H1 (cell line): ENCODE measurements around the gene CADM1. TPM values are rescaled to one million over a fixed set of nuclear protein-coding genes. Genes with fewer than 3 reads are reported as not detected.
A peak's percentile ranks its signal among the peaks of the same experiment; 100 is the strongest.

Experiments
- CTCF ChIA-PET: fragments of 300-600 bp; sonication (Branson Sonifier 250); formaldehyde crosslinking; loops from one replicate; lab custom pipeline; 2021; ENCODE audit not compliant: partially characterized antibody; lab: Charles Lee
- POLR2A ChIA-PET: fragments of 300-600 bp; sonication (Branson Sonifier 250); formaldehyde crosslinking; loops from one replicate; lab custom pipeline; 2021; ENCODE audit warnings: inconsistent platforms; ENCODE audit not compliant: partially characterized antibody; lab: Charles Lee
- DNase-seq, 2 experiments: peaks; one replicate each; pipeline versions ENCODE4 v3.0.0 to v3.0.0-alpha.2; 2010 to 2022; ENCODE audit warnings: low spot score in 2 of 2, low read depth in 1 of 2, mixed read lengths in 1 of 2
- FAIRE-seq: peaks from 2 replicates; lab custom pipeline; 2011; peaks lifted over from hg19 to GRCh38; lab: Jason Lieb, UNC
- H2AFZ ChIP-seq: 2 replicates; pipeline ENCODE4 v1.8.1; 2012; ENCODE audit warnings: low read length, inconsistent platforms
- H2AK5ac ChIP-seq: 2 replicates; pipeline ENCODE4 v1.6.1; 2013; ENCODE audit warnings: low read depth, low read length
- H2BK120ac ChIP-seq: replicated peaks from 2 replicates; pipeline ENCODE3; 2013; ENCODE audit warnings: low read depth, low read length, inconsistent platforms
- H2BK12ac ChIP-seq: 2 replicates; pipeline ENCODE4 v1.6.1; 2013; ENCODE audit warnings: low read depth, low read length
- H2BK15ac ChIP-seq: 2 replicates; pipeline ENCODE4 v1.6.1; 2013; ENCODE audit warnings: low read length
- H2BK20ac ChIP-seq: 2 replicates; pipeline ENCODE4 v1.6.1; 2013; ENCODE audit warnings: low read length
- H2BK5ac ChIP-seq: 2 replicates; pipeline ENCODE4 v1.6.1; 2013; ENCODE audit warnings: low read depth, low read length
- H3K14ac ChIP-seq: 2 replicates; pipeline ENCODE4 v1.6.1; 2013; ENCODE audit warnings: inconsistent platforms; ENCODE audit not compliant: insufficient read length
- H3K18ac ChIP-seq: 2 replicates; pipeline ENCODE4 v1.6.1; 2013; ENCODE audit warnings: low read length; ENCODE audit errors: extremely low read depth
- H3K23ac ChIP-seq: 2 replicates; pipeline ENCODE4 v1.6.1; 2013; ENCODE audit warnings: inconsistent platforms; ENCODE audit not compliant: insufficient read length
- H3K23me2 ChIP-seq: 2 replicates; pipeline ENCODE4 v1.6.1; 2013; ENCODE audit warnings: low read depth, low read length
- H3K27ac ChIP-seq: 2 replicates; pipeline ENCODE4 v1.6.1; 2011; ENCODE audit warnings: low read depth, low read length, inconsistent platforms
- H3K27me3 ChIP-seq, 4 experiments: replicated peaks in 1 of 4; 1 replicate in 1 of 4; 2 replicates in 3 of 4; pipeline versions ENCODE4 v1.6.1 to v1.8.1; 2011 to 2013; ENCODE audit warnings: low read length in 3 of 4, mild to moderate bottlenecking in 3 of 4, inconsistent platforms in 2 of 4, mixed read lengths in 2 of 4, moderate library complexity in 1 of 4; ENCODE audit not compliant: control insufficient read depth in 3 of 4, insufficient read depth in 3 of 4; ENCODE audit errors: extremely low read depth in 1 of 4
- H3K36me3 ChIP-seq, 4 experiments: 2 replicates each; pipeline versions ENCODE4 v1.6.1 to v1.8.1; 2011 to 2013; ENCODE audit warnings: mild to moderate bottlenecking in 4 of 4, low read length in 3 of 4, moderate library complexity in 2 of 4, control low read depth in 1 of 4, inconsistent platforms in 1 of 4; ENCODE audit not compliant: insufficient read depth in 4 of 4, control insufficient read depth in 2 of 4
- H3K4ac ChIP-seq: replicated peaks from 2 replicates; pipeline ENCODE3; 2013; ENCODE audit warnings: low read length, low read depth, mixed read lengths, inconsistent platforms; ENCODE audit not compliant: insufficient read length
- H3K4me1 ChIP-seq, 4 experiments: replicated peaks in 1 of 4; 1 replicate in 1 of 4; 2 replicates in 3 of 4; pipeline versions ENCODE4 v1.6.1 to v1.8.1; 2011 to 2013; ENCODE audit warnings: low read length in 3 of 4, inconsistent platforms in 2 of 4, mixed read lengths in 1 of 4; ENCODE audit not compliant: insufficient read depth in 4 of 4, control insufficient read depth in 3 of 4
- H3K4me2 ChIP-seq, 2 experiments: 2 replicates each; pipeline versions ENCODE4 v1.6.1 to v1.8.1; 2011 to 2013; ENCODE audit warnings: low read depth in 2 of 2, low read length in 2 of 2, control low read depth in 1 of 2, inconsistent platforms in 1 of 2, mild to moderate bottlenecking in 1 of 2; ENCODE audit not compliant: insufficient read depth in 1 of 2
- H3K4me3 ChIP-seq, 4 experiments: fragments of 200-600, 300-600 bp in 1 of 4; sonication (generic), shearing (Covaris generic), sonication (Bioruptor Twin) in 1 of 4; 2 replicates each; pipeline versions ENCODE4 v1.5.1 to v1.8.1; 2011 to 2016; ENCODE audit warnings: low read length in 4 of 4, low read depth in 3 of 4, control low read depth in 2 of 4, inconsistent platforms in 2 of 4, mild to moderate bottlenecking in 2 of 4, mixed read lengths in 1 of 4, moderate library complexity in 1 of 4; ENCODE audit not compliant: insufficient read depth in 2 of 4; ENCODE audit errors: extremely low read depth in 1 of 4
- H3K56ac ChIP-seq: replicated peaks from 2 replicates; pipeline ENCODE3; 2013; ENCODE audit warnings: low read depth, mild to moderate bottlenecking, mixed read lengths, low read length, inconsistent platforms; ENCODE audit not compliant: insufficient read length
- H3K79me1 ChIP-seq: 2 replicates; pipeline ENCODE4 v1.6.1; 2013; ENCODE audit warnings: low read depth, low read length, control low read depth
- H3K79me2 ChIP-seq, 2 experiments: 2 replicates each; pipeline versions ENCODE4 v1.6.1 to v1.8.1; 2012 to 2013; ENCODE audit warnings: low read length in 2 of 2, mild to moderate bottlenecking in 2 of 2, inconsistent platforms in 1 of 2; ENCODE audit not compliant: insufficient read depth in 2 of 2, control insufficient read depth in 1 of 2
- H3K9ac ChIP-seq, 4 experiments: replicated peaks in 1 of 4; 1 replicate in 1 of 4; 2 replicates in 3 of 4; pipeline versions ENCODE4 v1.6.1 to v1.8.1; 2011 to 2013; ENCODE audit warnings: low read depth in 3 of 4, low read length in 3 of 4, control low read depth in 2 of 4, mild to moderate bottlenecking in 2 of 4, moderate library complexity in 2 of 4, inconsistent platforms in 1 of 4; ENCODE audit errors: extremely low read depth in 1 of 4
- H3K9me3 ChIP-seq, 2 experiments: 2 replicates each; pipeline versions ENCODE4 v1.6.1 to v1.8.1; 2012 to 2013; ENCODE audit warnings: mild to moderate bottlenecking in 2 of 2, moderate library complexity in 2 of 2, control low read depth in 1 of 2, inconsistent platforms in 1 of 2, low read depth in 1 of 2, low read length in 1 of 2, mixed read lengths in 1 of 2; ENCODE audit not compliant: insufficient read depth in 2 of 2
- H4K20me1 ChIP-seq, 2 experiments: replicated peaks in 1 of 2; 2 replicates each; pipeline versions ENCODE3 to v1.8.1; 2011 to 2013; ENCODE audit warnings: inconsistent platforms in 2 of 2, low read length in 2 of 2, mild to moderate bottlenecking in 1 of 2; ENCODE audit not compliant: insufficient read depth in 2 of 2, control insufficient read depth in 1 of 2
- H4K5ac ChIP-seq: 2 replicates; pipeline ENCODE4 v1.6.1; 2013; ENCODE audit warnings: low read length, low read depth, mixed read lengths, inconsistent platforms; ENCODE audit not compliant: insufficient read length
- H4K8ac ChIP-seq: 2 replicates; pipeline ENCODE4 v1.8.0; 2013; ENCODE audit warnings: mild to moderate bottlenecking, moderate library complexity, low read length, inconsistent platforms; ENCODE audit not compliant: insufficient read depth; ENCODE audit errors: extremely low read depth
- H4K91ac ChIP-seq: replicated peaks from 2 replicates; pipeline ENCODE3; 2013; ENCODE audit warnings: low read length, mixed read lengths, inconsistent platforms; ENCODE audit not compliant: insufficient read length
- CTCF ChIP-seq, 3 experiments: IDR thresholded peaks; 1 replicate in 2 of 3; 2 replicates in 1 of 3; pipeline versions ENCODE4 v1.5.1 to v1.6.1; 2011; ENCODE audit warnings: low read length in 3 of 3, mild to moderate bottlenecking in 3 of 3, inconsistent platforms in 2 of 3, low read depth in 1 of 3, moderate library complexity in 1 of 3; ENCODE audit not compliant: insufficient read depth in 1 of 3; ENCODE audit errors: control extremely low read depth in 1 of 3
- RAD21 ChIP-seq, 2 experiments: IDR thresholded peaks in 1 of 2; conservative IDR thresholded peaks in 1 of 2; 2 replicates each; pipeline ENCODE4 v1.6.1; 2011; ENCODE audit warnings: low read depth in 2 of 2, low read length in 2 of 2, improper control_type of control experiment in 1 of 2, inconsistent platforms in 1 of 2, mild to moderate bottlenecking in 1 of 2, moderate library complexity in 1 of 2
- TCF12 ChIP-seq: IDR thresholded peaks from 2 replicates; pipeline ENCODE4 v1.6.1; 2011; ENCODE audit warnings: low read depth, mild to moderate bottlenecking, low read length
- WGBS, 2 experiments: shearing (Covaris generic) in 1 of 2; methylation state at CpG; one replicate each; pipeline versions ENCODE4 v1.1.6 to v1.1.7; 2013 to 2015; ENCODE audit warnings: low lambda C conversion rate in 2 of 2, mixed read lengths in 2 of 2, inconsistent platforms in 1 of 2, low coverage in 1 of 2, missing lambda C conversion rate in 1 of 2; ENCODE audit not compliant: insufficient replicate concordance in 2 of 2, insufficient coverage in 1 of 2, insufficient read length in 1 of 2; ENCODE audit errors: extremely low coverage in 1 of 2, missing lambda C conversion rate in 1 of 2; 5-methylcytosine and 5-hydroxymethylcytosine counted together
- polyA plus RNA-seq, 7 experiments: library from polyadenylated mRNA; depleted of rRNA in 3 of 7; stranded (reverse) in 5 of 7; unstranded in 2 of 7; fragments of >200 nt in 5 of 7; fragments of 200-250 nt in 2 of 7; gene quantifications; 1 replicate in 5 of 7; 2 replicates in 1 of 7; 4 replicates in 1 of 7; pipeline versions ENCODE4 v1.2.1 to v1.2.3, GENCODE V29; 2011 to 2013; ENCODE audit warnings: missing spikeins in 2 of 7, mixed read lengths in 2 of 7
- total RNA-seq: library from RNA; stranded (reverse); fragmentation: NEBNext Ultra II Directional; extraction: Animal tissue kit (Norgen Biotek cat#: 25700); gene quantifications from 2 replicates; pipeline ENCODE4 v1.2.1, GENCODE V29; 2021

The CADM1 gene
- total and polyA plus RNA-seq, 2 of the 8 experiments (the other 6 are each of a cell fraction or from before 2014, with no cell fraction given): 8.3 to 25.3 TPM

- no peak for DNase-seq
- Histone ChIP-seq H3K56ac (no peak overlapping the region), H2BK5ac (no peak overlapping the region), H4K5ac (no peak overlapping the region), H3K23ac (no peak overlapping the region), H2BK12ac (no peak overlapping the region), H2AFZ (no peak overlapping the region), H2AK5ac (no peak overlapping the region), H3K79me2 (no peaks in the 10 kb centered on the region), H4K91ac (no peak overlapping the region), H3K36me3 (no peaks in the 10 kb centered on the region), H3K23me2 (no peaks in the 10 kb centered on the region), H2BK20ac (no peak overlapping the region), H3K4me1 (no peaks in the 10 kb centered on the region), H2BK15ac (no peak overlapping the region), H3K9ac (no peak overlapping the region), H3K4me2 (no peak overlapping the region), H3K27ac (no peak overlapping the region), H2BK120ac (no peak overlapping the region), H3K14ac (no peak overlapping the region), H3K9me3 (no peaks in the 10 kb centered on the region), H4K8ac (no peak overlapping the region), H3K18ac (no peak overlapping the region), H3K4ac (no peak overlapping the region), H3K4me3 (no peak overlapping the region), H3K79me1 (no peaks in the 10 kb centered on the region), H3K27me3 (no peaks in the 10 kb centered on the region), H4K20me1 (no peaks in the 10 kb centered on the region)
- peak; percentile 36 for FAIRE-seq
- 93% methylated on average over 2 of the region's 2 CpGs; no CpG with 5 or more reads in 1 of the 2 experiments for WGBS, 2 experiments
- POLR2A ChIA-PET: interaction anchor here (1.2 kb wide), 1 partner anchor 12 kb away, joined by 4 read pairs; no protein-coding TSS in a partner anchor
- TF ChIP-seq CTCF (IDR thresholded peaks at IDR 0.05; ENCODE audit: control extremely low read depth in 1 of 3, insufficient read depth in 1 of 3, low read depth in 1 of 3, low read length in 3 of 3): peak; percentile 36 to 53 (median 41); a peak in 3 of 4 replicates
- TF ChIP-seq RAD21 (IDR thresholded peaks at IDR 0.05 in 1 of 2, conservative IDR thresholded peaks at IDR 0.05 in 1 of 2; ENCODE audit: low read depth in 2 of 2, low read length in 2 of 2): peak; percentile 59 to 70
- TF ChIP-seq TCF12: no peak
- CTCF ChIA-PET: interaction anchor here (0.7 to 4.1 kb wide), 7 partner anchors 9 to 1404 kb away, joined by 3 to 24 read pairs (median 3); no protein-coding TSS in a partner anchor
Observed at GRCh38 chr11:115238791-115239190, 265.4 kb downstream of the CADM1 start.
